ENCODE results near the gene MET.
"Not testable (repeated sequence)": the region's sequence is repeated elsewhere in the genome, so short reads cannot be mapped to it uniquely, and the experiment has no call there.

The MET gene

DNA sequence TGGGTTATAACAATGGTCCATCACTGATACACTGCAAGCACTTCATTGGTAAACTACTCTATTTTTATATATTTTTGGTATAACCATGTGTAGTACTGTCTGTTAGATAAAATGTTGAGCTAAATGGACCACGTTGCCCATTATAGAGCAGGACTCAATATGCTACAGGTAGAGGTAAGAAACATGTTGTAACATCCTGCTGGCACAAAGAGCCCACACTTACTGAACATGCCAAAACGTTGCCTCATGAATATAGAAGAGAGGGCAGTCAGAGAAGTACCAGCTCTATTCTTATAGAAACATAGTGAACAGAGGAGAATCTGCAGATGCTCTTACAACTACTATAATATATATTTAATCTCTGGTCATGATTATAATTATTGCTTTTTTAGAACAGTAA, 18.4 kb upstream of the MET start:
- no peak for TF ChIP-seq CTCF (IDR thresholded peaks at IDR 0.05; ENCODE audit: low read depth, low read length)
- no peak for DNase-seq
- Histone ChIP-seq H3K27me3 (ENCODE audit: insufficient read depth, low read depth, severe bottlenecking) (no peaks in the 10 kb centered on the region), H3K4me3 (ENCODE audit: low read depth, low read length) (no peak overlapping the region), H3K9me3 (ENCODE audit: severe bottlenecking) (no peaks in the 10 kb centered on the region), H3K36me3 (no peaks in the 10 kb centered on the region), H3K27ac (no peak overlapping the region)

GRCh38 chr7:116659248-116659647, 12.7 kb upstream of the MET start:
- H3K27me3 ChIP-seq (ENCODE audit: insufficient read depth, low read depth, severe bottlenecking): not testable (repeated sequence)

GRCh38 chr7:116661865-116662264, 10.1 kb upstream of the MET start:
- no peak for TF ChIP-seq CTCF (IDR thresholded peaks at IDR 0.05; ENCODE audit: low read depth, low read length)
- no peaks in the 10 kb centered on the region for H3K36me3 ChIP-seq

More at GRCh38 chr7:116659248-116659647, 12.7 kb upstream of the MET start:
- not testable (repeated sequence) for H3K4me3 ChIP-seq (ENCODE audit: low read depth, low read length); DNase-seq; H3K9me3 ChIP-seq (ENCODE audit: severe bottlenecking); H3K36me3 ChIP-seq; H3K27ac ChIP-seq

DNA sequence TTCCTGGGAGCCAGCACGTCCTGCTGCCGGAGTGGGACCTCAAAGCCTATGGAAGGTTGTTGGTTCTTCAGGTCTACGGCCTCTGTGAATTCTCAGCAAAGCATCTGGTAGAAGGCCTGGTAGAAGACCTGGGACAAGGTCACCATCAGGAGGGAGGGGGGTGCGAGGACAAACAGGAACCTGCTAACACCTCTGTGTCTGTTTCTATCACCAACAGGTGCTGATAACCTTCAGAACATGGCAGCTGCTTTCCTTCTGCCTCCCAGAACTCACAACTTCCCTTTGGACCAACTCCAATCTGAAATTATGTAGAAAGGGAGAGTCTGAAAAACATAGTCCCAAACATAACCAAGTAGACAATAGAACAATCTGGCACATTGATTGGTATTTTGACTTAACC, 8.3 kb upstream of the MET start:
- Histone ChIP-seq H3K4me3 (ENCODE audit: low read depth, low read length) (no peak overlapping the region), H3K36me3 (no peaks in the 10 kb centered on the region), H3K9me3 (ENCODE audit: severe bottlenecking) (no peaks in the 10 kb centered on the region), H3K27ac (no peak overlapping the region), H3K27me3 (ENCODE audit: insufficient read depth, low read depth, severe bottlenecking) (no peaks in the 10 kb centered on the region)
- DNase-seq: no peak
- no peak for TF ChIP-seq CTCF (IDR thresholded peaks at IDR 0.05; ENCODE audit: low read depth, low read length)

More at GRCh38 chr7:116661865-116662264, 10.1 kb upstream of the MET start:
- Histone ChIP-seq H3K27ac (no peak overlapping the region), H3K4me3 (ENCODE audit: low read depth, low read length) (no peak overlapping the region), H3K27me3 (ENCODE audit: insufficient read depth, low read depth, severe bottlenecking) (no peaks in the 10 kb centered on the region), H3K9me3 (ENCODE audit: severe bottlenecking) (no peaks in the 10 kb centered on the region)
- DNase-seq: no peak

- Histone ChIP-seq H3K27me3 (ENCODE audit: insufficient read depth, low read depth, severe bottlenecking) (no peaks in the 10 kb centered on the region), H3K36me3 (no peaks in the 10 kb centered on the region), H3K4me3 (ENCODE audit: low read depth, low read length) (no peak overlapping the region), H3K9me3 (ENCODE audit: severe bottlenecking) (no peaks in the 10 kb centered on the region), H3K27ac (no peak overlapping the region)
- TF ChIP-seq CTCF (IDR thresholded peaks at IDR 0.05; ENCODE audit: low read depth, low read length): no peak
- no peak for DNase-seq
These were observed 6.5 kb upstream of the MET start for GRCh38 chr7:116665332-116665996.

GRCh38 chr7:116669769-116670168, 2.2 kb upstream of the MET start:
- Histone ChIP-seq H3K4me3 (ENCODE audit: low read depth, low read length) (no peak overlapping the region), H3K9me3 (ENCODE audit: severe bottlenecking) (no peaks in the 10 kb centered on the region), H3K27ac (no peak overlapping the region), H3K27me3 (ENCODE audit: insufficient read depth, low read depth, severe bottlenecking) (peaks cover 2% of the 10 kb centered on the region), H3K36me3 (no peaks in the 10 kb centered on the region)
- no peak for TF ChIP-seq CTCF (IDR thresholded peaks at IDR 0.05; ENCODE audit: low read depth, low read length)
- no peak for DNase-seq
